Measurements from ENCODE around the gene GAB2. TPM values are rescaled to one million over a fixed set of nuclear protein-coding genes. Genes with fewer than 3 reads are reported as not detected.

GAB2 gene
- polyA plus RNA-seq, 2 of the 4 experiments (the other 2 are of a cell fraction), result 2.8 to 4.7 TPM

DNA sequence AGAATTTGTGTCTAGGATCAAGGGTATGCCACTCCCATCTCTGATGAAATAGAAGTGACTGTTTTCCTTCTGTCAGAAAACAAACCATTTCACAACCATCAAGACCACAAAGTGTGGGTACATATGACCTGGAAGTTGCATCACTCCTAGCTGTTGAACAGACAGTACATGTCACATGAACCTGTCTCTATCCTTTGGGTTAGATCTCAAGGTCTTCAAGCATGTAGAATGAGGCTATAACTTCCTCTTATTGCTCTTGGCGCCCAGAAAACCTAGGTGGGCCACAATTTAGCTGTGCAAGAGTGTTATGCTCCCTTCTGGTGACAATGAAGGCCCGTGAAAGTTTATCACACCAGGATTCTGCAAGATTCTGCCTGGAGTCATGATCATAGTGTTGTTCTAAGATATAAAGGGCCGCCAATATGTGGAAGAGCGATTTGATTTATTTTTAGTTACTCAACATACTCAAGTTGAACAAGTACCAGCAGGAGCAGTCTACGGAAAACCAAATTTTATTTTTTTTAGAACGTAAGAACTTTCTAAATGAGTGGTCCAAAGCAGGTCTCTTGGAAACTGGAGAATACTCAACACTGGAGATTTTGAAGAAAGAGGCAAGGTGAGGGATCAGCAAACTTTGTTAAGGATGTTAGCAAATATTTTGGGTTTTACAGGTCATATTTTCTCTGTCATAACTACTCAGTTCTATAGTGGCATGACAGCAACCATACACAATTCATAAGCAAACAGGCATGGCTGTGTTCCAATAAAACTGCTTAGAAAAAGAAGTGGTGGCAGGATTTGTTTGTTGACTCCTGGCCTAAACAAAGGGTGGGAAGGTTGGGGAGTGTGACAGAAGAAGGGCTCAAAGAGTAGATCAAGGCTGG lies 127.1 kb downstream of the GAB2 start:
- H3K4me2 ChIP-seq, result peak overlapping the region; percentile 6; the same call in 2 of the 3 replicates
- H3K9me3 ChIP-seq, result peaks cover 9% of the 10 kb centered on the region; the same call in 1 of the 3 replicates
- H3K4me3 ChIP-seq, result no peak overlapping the region
- TF ChIP-seq FOSB (CRISPR knock-in tag; IDR thresholded peaks at IDR 0.05) (no peak), CEBPB (IDR thresholded peaks at IDR 0.05) (peak; percentile 19 to 82; a peak in 3 of 4 replicates), HES2 (IDR thresholded peaks at IDR 0.05) (peak; percentile 87), CHD2 (IDR thresholded peaks at IDR 0.05; ENCODE audit: low read length, partially characterized antibody) (no peak), BCL3 (IDR thresholded peaks at IDR 0.05) (0 out of 3 replicates have a peak, but pooled peaks have one; percentile 20)
- FAIRE-seq (no peak), ATAC-seq (peak in 1 of 2 experiments; percentile 59; a peak in 1 of 6 replicates), DNase-seq (ENCODE audit: low read depth in 1 of 2, low spot score in 1 of 2) (peak in 1 of 2 experiments; percentile 50)
- 86% methylated on average over 6 of the region's 6 CpGs for WGBS (ENCODE audit: missing lambda C conversion rate)
- CTCF ChIA-PET, result interaction anchor here (1.1 kb wide), 1 partner anchor 8 kb away, joined by 3 read pairs; no protein-coding TSS in a partner anchor
- H3K4me1 ChIP-seq, result peaks cover 11% of the 10 kb centered on the region; the same call in 2 of the 3 replicates
- H3K27ac ChIP-seq, result peak overlapping the region; percentile 38 to 51; a peak in 2 of 6 replicates
- POLR2A ChIA-PET, result no interaction called here

GRCh38 chr11:78289552-78290292 lies 127.9 kb downstream of the GAB2 start:
- Histone ChIP-seq H3K4me1 (peaks cover 11% of the 10 kb centered on the region; the same call in 2 of the 3 replicates), H3K4me3 (no peak overlapping the region), H3K27ac (no peak overlapping the region; a peak in 1 of 6 replicates), H3K4me2 (peak overlapping the region; percentile 6; the same call in 1 of the 3 replicates), H3K9me3 (peaks cover 9% of the 10 kb centered on the region; the same call in 1 of the 3 replicates)
- WGBS (ENCODE audit: missing lambda C conversion rate), result 87% methylated on average over 7 of the region's 7 CpGs
- POLR2A ChIA-PET, result no interaction called here
- CTCF ChIA-PET, result interaction anchor here (1.1 kb wide), 1 partner anchor 9 kb away, joined by 3 read pairs; no protein-coding TSS in a partner anchor
- DNase-seq (ENCODE audit: low read depth in 1 of 2, low spot score in 1 of 2) (no peak), FAIRE-seq (no peak), ATAC-seq (no peak)
- TF ChIP-seq CHD4 (IDR thresholded peaks at IDR 0.05; ENCODE audit: borderline replicate concordance), result no peak
- no peak for TF ChIP-seq MYC (IDR thresholded peaks at IDR 0.05; ENCODE audit: borderline replicate concordance, low read length)
- TF ChIP-seq FOSB (CRISPR knock-in tag; IDR thresholded peaks at IDR 0.05), result no peak
- no peak for TF ChIP-seq FOXS1 (CRISPR knock-in tag; IDR thresholded peaks at IDR 0.05)
- no peak for TF ChIP-seq CBX2 (IDR thresholded peaks at IDR 0.05; ENCODE audit: borderline replicate concordance, low read depth)
- no peak for TF ChIP-seq ZNF302 (CRISPR knock-in tag; IDR thresholded peaks at IDR 0.05)
- TF ChIP-seq ELK1 (IDR thresholded peaks at IDR 0.05; ENCODE audit: low read depth, low read length), result no peak
- TF ChIP-seq SREBF2 (IDR thresholded peaks at IDR 0.05), result no peak
- no peak for TF ChIP-seq HEYL (CRISPR knock-in tag; IDR thresholded peaks at IDR 0.05)
- TF ChIP-seq, protein P1, sequence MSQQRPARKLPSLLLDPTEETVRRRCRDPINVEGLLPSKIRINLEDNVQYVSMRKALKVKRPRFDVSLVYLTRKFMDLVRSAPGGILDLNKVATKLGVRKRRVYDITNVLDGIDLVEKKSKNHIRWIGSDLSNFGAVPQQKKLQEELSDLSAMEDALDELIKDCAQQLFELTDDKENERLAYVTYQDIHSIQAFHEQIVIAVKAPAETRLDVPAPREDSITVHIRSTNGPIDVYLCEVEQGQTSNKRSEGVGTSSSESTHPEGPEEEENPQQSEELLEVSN (IDR thresholded peaks at IDR 0.05; ENCODE audit: borderline replicate concordance, low read depth), result no peak
- no peak for TF ChIP-seq HES2 (IDR thresholded peaks at IDR 0.05)

DNA sequence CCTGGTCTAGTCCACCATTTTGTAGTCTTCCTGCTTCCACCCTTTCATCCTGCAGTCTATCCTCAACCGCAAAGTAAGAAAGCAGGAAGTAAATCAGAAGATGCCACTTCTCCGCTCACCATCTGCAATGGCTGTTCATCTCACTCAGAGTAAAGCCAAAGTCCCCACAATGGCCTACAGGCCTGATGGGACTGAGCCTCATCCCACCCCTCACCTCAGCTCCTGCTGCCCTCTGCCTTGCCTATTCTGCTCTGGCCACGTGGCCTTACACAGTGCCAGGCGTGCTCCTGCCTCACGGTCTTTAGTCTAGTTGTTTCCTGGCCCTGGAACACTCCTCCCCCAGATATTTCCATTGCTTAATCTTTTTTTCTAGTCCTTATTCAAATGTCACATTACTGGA lies 133.4 kb downstream of the GAB2 start:
- FAIRE-seq (no peak), DNase-seq (ENCODE audit: low read depth in 1 of 2, low spot score in 1 of 2) (no peak), ATAC-seq (no peak)
- no peaks in the 10 kb centered on the region for H3K4me1 ChIP-seq
- no peak overlapping the region for H3K27ac ChIP-seq
- no peak overlapping the region for H3K4me3 ChIP-seq
- POLR2A ChIA-PET, result no interaction called here
- peaks cover 9% of the 10 kb centered on the region; the same call in 1 of the 3 replicates for H3K9me3 ChIP-seq
- CTCF ChIA-PET, result interaction anchor here (1.0 kb wide), 1 partner anchor 71 kb away, joined by 3 read pairs; no protein-coding TSS in a partner anchor
- H3K4me2 ChIP-seq, result no peak overlapping the region
- 87% methylated on average over 5 of the region's 5 CpGs for WGBS (ENCODE audit: missing lambda C conversion rate)
- TF ChIP-seq KDM5A (IDR thresholded peaks at IDR 0.05) (no peak), MYC (IDR thresholded peaks at IDR 0.05; ENCODE audit: borderline replicate concordance, low read length) (no peak), RFX5 (IDR thresholded peaks at IDR 0.05) (no peak), POLR2A (IDR thresholded peaks at IDR 0.05; ENCODE audit: low read length) (no peak), POLR2AphosphoS2 (conservative IDR thresholded peaks at IDR 0.05; ENCODE audit: low read length) (no peak), MAFK (IDR thresholded peaks at IDR 0.05; ENCODE audit: partially characterized antibody) (no peak), GATA3 (IDR thresholded peaks at IDR 0.05; ENCODE audit: borderline replicate concordance) (no peak), SMC3 (IDR thresholded peaks at IDR 0.05) (no peak), CBX8 (IDR thresholded peaks at IDR 0.05) (no peak), CEBPB (IDR thresholded peaks at IDR 0.05) (no peak), HOXB13 (CRISPR knock-in tag; IDR thresholded peaks at IDR 0.05; ENCODE audit: low read depth) (no peak), EHF (CRISPR knock-in tag; IDR thresholded peaks at IDR 0.05) (no peak), BHLHE40 (IDR thresholded peaks at IDR 0.05; ENCODE audit: low read depth, low read length) (no peak), EHMT2 (IDR thresholded peaks at IDR 0.05; ENCODE audit: low read depth) (no peak)
